Measurements from ENCODE around the gene KRT7.

Gene KRT7

GRCh38 chr12:52210186-52210924, 22.7 kb upstream of the KRT7 start:
- DNase-seq = no peak
- in situ Hi-C loops (cut with MboI; ENCODE audit: low pct_unique_long_range_greater_than_20kb, low sequenced_read_pairs) = no loop called here

- no peak for DNase-seq
- in situ Hi-C loops (cut with MboI; ENCODE audit: low pct_unique_long_range_greater_than_20kb, low sequenced_read_pairs) = no loop called here
These were observed 22.0 kb upstream of the KRT7 start for GRCh38 chr12:52210925-52211650.

DNA sequence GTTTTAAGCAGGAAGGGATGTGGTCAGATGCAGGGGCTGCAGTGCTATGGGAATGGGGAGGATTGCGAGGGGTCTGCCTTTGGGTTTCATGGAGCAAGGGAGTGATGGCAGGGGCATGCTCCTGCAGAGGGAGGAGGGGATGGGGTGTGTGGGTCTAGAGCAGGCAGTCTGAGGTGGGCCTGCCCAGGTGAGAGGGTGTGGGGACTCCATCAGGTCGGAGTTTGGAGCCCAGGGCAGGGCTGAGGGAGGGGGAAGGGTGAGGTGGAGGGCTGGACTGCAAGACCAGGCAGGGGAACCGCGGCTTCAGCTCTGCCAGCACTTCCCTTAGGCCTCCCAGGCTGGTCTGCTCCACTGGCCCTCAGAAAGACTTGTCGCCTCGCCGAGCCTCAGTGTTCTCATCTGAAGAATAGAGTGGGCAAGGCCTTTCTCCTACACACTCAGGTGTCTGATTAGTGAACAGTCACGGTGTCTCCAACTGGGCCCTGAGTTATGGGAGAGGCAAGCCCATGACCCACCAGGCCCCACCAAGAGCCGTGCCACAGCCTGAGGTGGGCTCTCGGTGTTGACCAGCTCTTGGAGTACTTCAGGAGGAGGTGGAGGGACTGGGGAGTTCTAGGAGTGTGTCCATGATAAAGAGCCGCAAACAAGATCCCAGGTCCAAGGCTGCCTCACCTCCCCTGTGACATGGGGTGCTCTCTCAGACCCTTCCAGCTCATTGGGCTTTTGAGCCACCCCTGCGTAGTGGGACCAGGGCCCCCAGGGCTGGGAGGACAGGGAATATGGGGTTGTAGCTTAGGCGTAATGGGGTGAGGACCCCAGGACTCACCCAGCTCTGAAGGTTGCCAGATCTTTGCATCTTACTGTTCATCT, 21.1 kb upstream of the KRT7 start:
- in situ Hi-C loops (cut with MboI; ENCODE audit: low pct_unique_long_range_greater_than_20kb, low sequenced_read_pairs) = no loop called here
- DNase-seq = no peak

- DNase-seq = no peak
- in situ Hi-C loops (cut with MboI; ENCODE audit: low pct_unique_long_range_greater_than_20kb, low sequenced_read_pairs) = no loop called here
These were observed 20.1 kb upstream of the KRT7 start for GRCh38 chr12:52212701-52213563.

DNA sequence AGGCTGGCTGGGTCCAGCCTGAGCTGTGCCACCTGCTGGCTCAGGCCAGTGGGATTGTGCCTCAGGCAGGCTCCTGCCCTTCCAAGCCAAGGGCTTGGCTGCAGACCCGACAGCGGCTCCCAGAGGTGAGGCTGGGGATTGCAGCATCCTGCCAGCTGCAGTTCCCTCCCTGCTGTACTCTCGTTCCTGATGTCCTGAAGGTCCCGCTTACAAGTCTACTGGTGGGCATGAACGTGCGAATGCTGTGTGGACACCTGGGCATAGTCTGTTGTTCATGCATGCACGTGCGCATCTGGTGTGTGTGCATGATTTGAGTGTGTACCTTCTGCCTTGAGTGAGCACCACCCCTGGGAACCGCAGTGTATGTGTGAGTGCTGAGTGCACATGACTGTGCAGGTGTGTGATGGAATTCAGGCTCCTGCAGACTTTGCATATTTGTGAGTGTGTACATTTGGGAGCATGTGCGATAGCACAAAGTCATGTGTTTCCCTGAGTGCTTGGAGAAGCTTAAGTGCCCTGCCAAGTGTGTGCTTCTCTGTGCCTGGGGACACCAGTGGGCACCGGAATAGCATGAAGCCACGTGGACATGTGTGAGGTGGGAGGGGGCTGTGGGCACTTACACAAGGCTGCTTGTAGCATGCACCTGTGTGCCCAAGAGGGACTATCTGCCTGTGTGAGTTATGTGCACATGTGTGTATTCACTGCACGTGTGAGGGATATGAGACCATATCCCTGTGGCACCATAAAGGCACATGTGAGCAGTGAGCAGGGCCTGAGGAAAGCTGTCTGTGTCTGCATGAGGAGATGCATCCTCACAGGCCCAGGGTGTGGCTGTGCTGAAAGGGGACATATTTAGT, 19.3 kb upstream of the KRT7 start:
- DNase-seq = peak; percentile 85
- in situ Hi-C loops (cut with MboI; ENCODE audit: low pct_unique_long_range_greater_than_20kb, low sequenced_read_pairs) = no loop called here

DNA sequence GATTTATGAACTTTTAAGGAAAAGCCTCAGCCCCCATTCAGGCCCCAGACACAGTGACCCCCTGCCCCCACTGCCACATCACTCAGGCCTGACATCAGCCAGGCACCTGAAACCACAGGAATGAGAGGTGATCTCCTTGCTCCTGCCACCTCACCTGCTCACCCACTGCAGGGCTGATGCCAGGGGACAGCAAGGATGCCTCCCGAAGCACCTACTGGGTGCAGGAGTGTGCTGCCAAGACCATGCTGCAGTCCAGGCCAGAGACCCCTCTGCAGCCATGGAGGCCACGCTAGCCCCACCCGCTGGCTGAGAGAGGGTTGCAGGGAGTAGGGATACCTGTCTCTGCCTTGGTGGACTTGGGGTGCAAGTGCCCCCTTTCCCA, 18.6 kb upstream of the KRT7 start:
- in situ Hi-C loops (cut with MboI; ENCODE audit: low pct_unique_long_range_greater_than_20kb, low sequenced_read_pairs) = no loop called here
- DNase-seq = no peak

DNA sequence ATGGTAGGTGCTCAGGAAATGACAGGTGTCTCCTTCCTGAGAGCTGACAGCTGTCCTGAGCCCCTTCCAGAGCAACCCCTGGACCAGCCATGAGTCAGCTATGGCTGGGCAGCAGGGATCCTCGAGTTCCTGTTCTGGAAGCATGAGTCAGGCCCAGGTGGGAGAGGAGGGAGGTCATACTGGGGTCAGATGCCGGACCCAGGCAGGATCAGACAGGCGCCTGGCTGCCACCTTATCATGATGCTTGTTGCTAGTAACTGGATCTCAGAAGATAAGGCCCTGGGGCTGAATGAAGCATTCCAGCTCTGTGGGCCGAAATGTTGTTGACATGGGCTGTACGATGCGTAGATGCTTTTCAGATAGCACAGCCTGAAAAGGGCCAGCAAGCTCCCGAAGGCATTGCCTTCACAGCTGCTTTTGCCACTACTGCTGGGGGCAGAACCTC, 17.4 kb upstream of the KRT7 start:
- in situ Hi-C loops (cut with MboI; ENCODE audit: low pct_unique_long_range_greater_than_20kb, low sequenced_read_pairs) = no loop called here
- DNase-seq = no peak

GRCh38 chr12:52216100-52216499, 16.9 kb upstream of the KRT7 start:
- no peak for DNase-seq
- in situ Hi-C loops (cut with MboI; ENCODE audit: low pct_unique_long_range_greater_than_20kb, low sequenced_read_pairs) = no loop called here

DNA sequence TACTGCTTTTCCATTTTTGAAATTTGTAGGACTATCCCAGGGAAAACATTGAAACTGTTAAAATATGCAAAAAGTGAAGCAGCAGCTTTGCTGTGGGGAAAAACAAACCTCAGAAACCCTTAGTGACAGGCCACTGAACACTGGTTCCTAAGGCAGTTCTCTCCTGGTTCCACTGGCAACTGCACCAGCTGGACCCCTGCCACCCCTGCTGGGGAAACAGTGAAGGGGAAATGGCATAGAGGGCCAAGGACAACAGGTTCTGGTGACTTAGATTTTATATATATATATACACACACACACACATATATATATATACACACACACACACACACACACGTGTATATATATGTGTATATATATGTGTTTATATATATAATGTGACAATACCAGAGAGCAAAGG, 16.2 kb upstream of the KRT7 start:
- DNase-seq = no peak
- in situ Hi-C loops (cut with MboI; ENCODE audit: low pct_unique_long_range_greater_than_20kb, low sequenced_read_pairs) = no loop called here

- no peak for DNase-seq
- in situ Hi-C loops (cut with MboI; ENCODE audit: low pct_unique_long_range_greater_than_20kb, low sequenced_read_pairs) = no loop called here
These were observed 15.8 kb upstream of the KRT7 start for GRCh38 chr12:52217223-52217622.

DNA sequence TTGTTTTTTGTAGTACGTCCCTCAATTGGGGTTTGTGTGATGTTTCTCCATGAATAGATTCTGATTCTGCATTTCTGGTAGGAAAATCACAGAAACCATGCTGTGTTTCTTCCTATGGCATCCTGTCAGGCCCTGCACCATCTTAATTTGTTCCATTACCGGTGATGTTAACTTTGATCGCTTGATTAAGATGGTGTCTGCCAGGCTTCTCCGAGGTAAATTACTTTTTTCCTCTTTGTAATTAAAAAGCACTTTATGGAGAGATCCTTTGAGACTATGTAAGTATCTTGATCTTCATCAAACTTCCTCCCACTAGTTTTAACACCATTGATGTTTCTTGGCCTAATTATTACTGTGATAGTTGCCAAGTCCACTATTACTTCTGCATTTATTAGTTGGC, 15.0 kb upstream of the KRT7 start:
- DNase-seq = no peak
- in situ Hi-C loops (cut with MboI; ENCODE audit: low pct_unique_long_range_greater_than_20kb, low sequenced_read_pairs) = no loop called here

DNA sequence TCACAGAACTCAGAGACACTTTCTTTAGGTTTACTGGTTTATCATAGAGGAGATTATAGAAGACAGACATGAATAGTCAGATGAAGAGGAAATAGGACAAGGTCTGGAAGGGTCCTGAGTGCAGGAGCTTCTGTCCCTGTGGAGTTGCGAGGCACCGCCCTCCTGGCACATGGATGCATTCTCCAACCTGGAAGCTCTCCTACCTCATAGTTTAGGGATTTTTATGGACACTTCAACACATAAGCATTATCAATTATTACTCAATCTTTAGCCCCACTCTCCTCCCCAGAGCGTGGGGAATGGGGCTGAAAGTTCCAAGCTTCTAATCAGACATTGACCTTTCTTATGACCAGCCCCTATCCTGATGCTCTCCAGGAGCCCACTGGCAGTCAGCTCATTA, 12.6 kb upstream of the KRT7 start:
- DNase-seq = no peak
- in situ Hi-C loops (cut with MboI; ENCODE audit: low pct_unique_long_range_greater_than_20kb, low sequenced_read_pairs) = no loop called here

DNA sequence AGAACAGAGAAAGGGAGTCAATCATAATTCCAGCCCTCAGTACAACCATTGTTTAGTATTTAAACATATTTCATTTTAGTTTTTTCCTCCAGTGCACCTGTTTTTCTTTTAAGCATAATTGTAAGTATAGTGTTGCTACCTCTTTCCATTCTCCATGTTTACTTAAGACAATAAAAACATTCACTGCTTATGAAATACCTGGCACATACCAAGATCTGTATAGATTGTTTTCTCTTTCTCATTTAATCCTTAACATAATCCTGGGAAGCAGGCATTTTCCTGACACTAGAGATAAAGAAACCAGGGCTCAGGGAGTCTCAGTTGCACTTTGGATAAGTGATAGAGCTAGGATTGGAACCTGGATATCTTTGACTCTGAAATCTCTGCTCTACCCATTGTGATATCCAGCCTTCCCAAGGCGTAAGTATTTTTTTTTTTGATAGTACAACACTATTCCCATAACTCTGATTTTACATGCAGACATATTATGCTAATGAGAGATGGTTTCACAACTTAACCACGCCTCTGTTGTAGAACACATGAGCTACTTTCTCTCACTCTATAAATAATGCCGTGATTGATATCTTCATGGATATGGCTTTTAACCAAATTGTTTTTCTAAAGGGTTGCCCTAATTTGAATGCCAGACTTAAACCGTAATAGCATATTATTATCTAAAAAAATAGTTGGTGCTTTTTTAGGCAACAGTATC, 11.8 kb upstream of the KRT7 start:
- DNase-seq = no peak
- in situ Hi-C loops (cut with MboI; ENCODE audit: low pct_unique_long_range_greater_than_20kb, low sequenced_read_pairs) = no loop called here

- in situ Hi-C loops (cut with MboI; ENCODE audit: low pct_unique_long_range_greater_than_20kb, low sequenced_read_pairs) = no loop called here
- peak; percentile 75 for DNase-seq
These were observed 11.1 kb upstream of the KRT7 start for GRCh38 chr12:52221912-52222457.

DNA sequence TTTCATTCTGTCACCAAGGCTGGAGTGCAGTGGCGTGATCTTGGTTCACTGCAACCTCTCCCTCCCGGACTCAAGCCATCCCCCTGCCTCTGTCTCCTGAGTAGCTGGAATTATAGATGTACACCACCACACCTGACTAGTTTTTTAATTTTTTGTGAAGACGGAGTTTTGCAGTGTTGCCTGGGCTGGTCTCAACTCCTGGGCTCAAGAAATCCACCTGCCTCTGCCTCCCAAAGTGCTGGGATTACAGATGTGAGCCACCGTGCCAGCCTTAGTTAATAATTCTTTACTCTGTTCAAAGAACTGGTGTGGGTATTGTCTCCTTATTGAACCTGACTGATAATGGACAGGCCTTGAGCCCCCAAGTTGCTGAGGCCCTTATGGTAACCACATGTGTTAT, 10.4 kb upstream of the KRT7 start:
- in situ Hi-C loops (cut with MboI; ENCODE audit: low pct_unique_long_range_greater_than_20kb, low sequenced_read_pairs) = no loop called here
- DNase-seq = no peak

DNA sequence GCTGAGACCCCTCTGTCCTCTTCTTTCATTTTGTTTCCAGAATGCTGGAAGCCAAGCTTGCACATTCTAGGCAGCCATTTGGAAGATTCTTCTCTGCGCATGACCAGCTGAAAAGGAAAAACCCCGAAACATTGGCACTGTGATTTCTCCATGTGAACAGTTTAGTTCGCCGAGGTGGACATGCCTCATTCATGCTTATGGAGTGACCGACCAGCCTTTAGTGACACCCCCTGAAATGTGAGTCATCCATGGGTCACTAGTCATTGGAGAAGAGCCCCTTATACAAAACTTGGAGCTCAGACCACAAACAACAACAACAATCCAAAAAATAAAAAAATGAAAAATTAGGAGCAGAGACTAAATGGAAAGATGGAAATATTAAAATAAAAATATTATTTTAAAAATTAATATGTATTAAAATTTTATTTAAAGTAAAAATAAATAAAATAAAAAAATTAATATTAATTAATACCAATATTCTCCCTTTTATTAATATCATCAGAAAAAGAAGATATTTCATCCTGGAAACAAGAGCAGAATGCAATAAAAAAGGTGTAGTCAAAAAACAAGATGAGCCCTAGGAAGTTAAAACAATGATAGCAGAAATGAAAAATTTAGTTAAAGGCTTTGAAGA, 9.5 kb upstream of the KRT7 start:
- no peak for DNase-seq
- in situ Hi-C loops (cut with MboI; ENCODE audit: low pct_unique_long_range_greater_than_20kb, low sequenced_read_pairs) = no loop called here

DNA sequence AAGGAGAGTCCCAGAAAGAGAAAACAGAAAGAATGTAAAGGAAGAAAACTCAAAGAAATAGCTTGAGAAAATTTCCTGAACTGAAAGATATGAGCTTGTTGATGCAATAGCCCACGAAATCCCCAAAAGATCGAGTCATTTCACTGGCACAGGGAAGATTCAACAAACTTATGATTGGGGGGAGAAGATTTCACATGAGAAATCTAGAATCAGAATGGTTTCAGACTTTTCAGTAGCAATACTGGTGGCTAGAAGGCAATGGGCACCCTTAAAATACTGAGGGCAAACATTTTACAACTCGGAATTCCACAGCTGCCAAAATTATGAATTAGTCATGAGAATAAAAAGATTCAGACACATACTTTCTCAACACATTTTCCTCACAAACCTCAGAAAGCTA, 8.9 kb upstream of the KRT7 start:
- no peak for DNase-seq
- in situ Hi-C loops (cut with MboI; ENCODE audit: low pct_unique_long_range_greater_than_20kb, low sequenced_read_pairs) = no loop called here
